GM23248 (cell line): ENCODE measurements around the gene STYK1.

Experiments used
- EZH2 ChIP-seq: fragments of 200-600 bp; sonication (generic); IDR thresholded peaks from 2 replicates; pipeline ENCODE4 v1.6.1; 2018; ENCODE audit warnings: antibody characterized with exemption, mild to moderate bottlenecking; ENCODE audit not compliant: insufficient read depth, poor library complexity, severe bottlenecking
- EZH2phosphoT487 ChIP-seq: fragments of 200-600 bp; sonication (generic); IDR thresholded peaks from 2 replicates; pipeline ENCODE4 v1.6.1; 2018; ENCODE audit warnings: antibody characterized with exemption, moderate library complexity, mild to moderate bottlenecking, low read depth; ENCODE audit not compliant: insufficient read depth

GRCh38 chr12:10617863-10618262, 56.0 kb downstream of the STYK1 start:
- TF ChIP-seq EZH2 = no peak
- TF ChIP-seq EZH2phosphoT487 = no peak
